Breast epithelium (tissue), 4 donors: ENCODE measurements around the gene ABCC2. TPM values are rescaled to one million over a fixed set of nuclear protein-coding genes. Genes with fewer than 3 reads are reported as not detected.

Source experiments
- DNase-seq, 2 donors: peaks; one replicate each; pipeline ENCODE4 v3.0.0-alpha.2; 2019; ENCODE audit warnings: low spot score in 2 of 2
- H3K27ac ChIP-seq, 2 donors: fragments of 200-600 bp; sonication (generic) in 1 of 2; one replicate each; pipeline ENCODE4 v1.5.1; 2016 to 2019; ENCODE audit warnings: mild to moderate bottlenecking in 1 of 2
- H3K27me3 ChIP-seq, 2 donors: fragments of 200-600 bp; sonication (generic) in 1 of 2; one replicate each; pipeline versions ENCODE4 v1.5.1 to v1.6.0; 2017 to 2019; ENCODE audit warnings: control low read depth in 1 of 2, mild to moderate bottlenecking in 1 of 2
- H3K36me3 ChIP-seq: fragments of 200-600 bp; one replicate; pipeline ENCODE4 v1.5.1; 2019
- H3K4me1 ChIP-seq, 2 donors: fragments of 200-600 bp; sonication (generic); one replicate each; pipeline ENCODE4 v1.5.1; 2016 to 2019; ENCODE audit warnings: control low read depth in 1 of 2
- H3K4me3 ChIP-seq, 3 donors: fragments of 200-600 bp; sonication (generic); 1 replicate in 2 of 3; 2 replicates in 1 of 3; pipeline ENCODE4 v1.5.1; 2016 to 2019; ENCODE audit warnings: mild to moderate bottlenecking in 3 of 3, moderate library complexity in 2 of 3
- H3K9me3 ChIP-seq, 2 donors: fragments of 200-600 bp; sonication (generic) in 1 of 2; one replicate each; pipeline ENCODE4 v1.5.1; 2016 to 2019; ENCODE audit warnings: control low read depth in 1 of 2
- CTCF ChIP-seq, 3 donors: fragments of 450-650 bp; IDR thresholded peaks; one replicate each; pipeline ENCODE4 v1.5.1; 2016 to 2017; ENCODE audit warnings: antibody characterized with exemption in 3 of 3, mild to moderate bottlenecking in 3 of 3, moderate library complexity in 3 of 3
- POLR2A ChIP-seq: fragments of 450-650 bp; IDR thresholded peaks from one replicate; pipeline ENCODE4 v1.6.1; 2016; ENCODE audit warnings: antibody characterized with exemption, mild to moderate bottlenecking, moderate library complexity
- POLR2AphosphoS5 ChIP-seq, 3 donors: sonication (generic); formaldehyde crosslinking; IDR thresholded peaks; one replicate each; pipeline ENCODE4 v1.6.1; 2017; ENCODE audit warnings: antibody characterized with exemption in 3 of 3
- intact Hi-C: fragments of 100-400 bp; cut with DNase I; formaldehyde crosslinking; loops from one replicate; pipeline ENCODE4 v1.15.1; 2023; ENCODE audit warnings: low total_unique reads
- total RNA-seq, 3 donors: library from RNA; depleted of rRNA; stranded (reverse); fragments of >200 nt; gene quantifications; one replicate each; pipeline ENCODE4 v1.1.0, GENCODE V29; 2016

The ABCC2 gene
- total RNA-seq, 3 donors from 2014 or later: 2.0 to 3.1 (median 2.1) TPM

- TF ChIP-seq POLR2AphosphoS5 (IDR thresholded peaks at IDR 0.05) (no peak), POLR2A (no peak), CTCF (IDR thresholded peaks at IDR 0.05) (no peak)
Observed at GRCh38 chr10:99770408-99771045, 11.9 kb upstream of the ABCC2 start.

GRCh38 chr10:99775850-99776249, 6.6 kb upstream of the ABCC2 start:
- no peak for DNase-seq
- Histone ChIP-seq H3K27ac (no peak overlapping the region), H3K9me3 (no peaks in the 10 kb centered on the region), H3K4me3 (no peak overlapping the region), H3K36me3 (no peaks in the 10 kb centered on the region), H3K4me1 (no peaks in the 10 kb centered on the region), H3K27me3 (no peaks in the 10 kb centered on the region)
- intact Hi-C loops: no loop called here
- no peak for TF ChIP-seq POLR2A
- no peak for TF ChIP-seq CTCF (IDR thresholded peaks at IDR 0.05)
- TF ChIP-seq POLR2AphosphoS5 (IDR thresholded peaks at IDR 0.05): no peak

More at GRCh38 chr10:99770408-99771045, 11.9 kb upstream of the ABCC2 start:
- Histone ChIP-seq H3K36me3 (no peaks in the 10 kb centered on the region), H3K9me3 (no peaks in the 10 kb centered on the region), H3K27me3 (no peaks in the 10 kb centered on the region), H3K4me1 (no peaks in the 10 kb centered on the region), H3K4me3 (no peak overlapping the region), H3K27ac (no peak overlapping the region)
- DNase-seq: no peak
- intact Hi-C loops: no loop called here

- H3K27me3 ChIP-seq: no peaks in the 10 kb centered on the region
- intact Hi-C loops: no loop called here
- no peaks in the 10 kb centered on the region for H3K9me3 ChIP-seq
- no peak overlapping the region for H3K4me3 ChIP-seq
- no peaks in the 10 kb centered on the region for H3K4me1 ChIP-seq
- DNase-seq: no peak
- no peaks in the 10 kb centered on the region for H3K36me3 ChIP-seq
- TF ChIP-seq POLR2AphosphoS5 (IDR thresholded peaks at IDR 0.05): no peak
- TF ChIP-seq CTCF (IDR thresholded peaks at IDR 0.05): no peak
- TF ChIP-seq POLR2A: no peak
- no peak overlapping the region for H3K27ac ChIP-seq
Observed at GRCh38 chr10:99777918-99778714, 4.3 kb upstream of the ABCC2 start.

GRCh38 chr10:99779335-99779734, 3.1 kb upstream of the ABCC2 start:
- TF ChIP-seq POLR2AphosphoS5 (IDR thresholded peaks at IDR 0.05) (no peak), POLR2A (no peak), CTCF (IDR thresholded peaks at IDR 0.05) (no peak)
- Histone ChIP-seq H3K27me3 (no peaks in the 10 kb centered on the region), H3K36me3 (no peaks in the 10 kb centered on the region), H3K4me3 (peak overlapping the region in 1 of 3 donors; percentile 8), H3K4me1 (no peaks in the 10 kb centered on the region), H3K9me3 (no peaks in the 10 kb centered on the region), H3K27ac (peak overlapping the region; percentile 38 to 74)
- intact Hi-C loops: no loop called here
- DNase-seq: no peak
